T-cell (primary cell): ENCODE data around the gene MFSD2B. TPM values are rescaled to one million over a fixed set of nuclear protein-coding genes. Genes with fewer than 3 reads are reported as not detected.

Experiments
- ATAC-seq, 4 experiments: fragments of 200-7000 bp in 3 of 4; fragments of 150-1000 bp in 1 of 4; cut with Tn5 transposase; replicated peaks in 1 of 4; 1 replicate in 3 of 4; 2 replicates in 1 of 4; pipeline ENCODE4 v1.10.0; 2021; ENCODE audit warnings: moderate library complexity in 3 of 4, mild to moderate bottlenecking in 2 of 4, moderate number of reproducible peaks in 1 of 4
- CTCF ChIA-PET, 2 donors: fragments of 300-600 bp; sonication (Branson Sonifier 250); formaldehyde crosslinking; loops; one replicate each; lab custom pipeline; 2022; ENCODE audit warnings: antibody characterized with exemption in 2 of 2; lab: Charles Lee
- POLR2A ChIA-PET, 2 donors: fragments of 300-600 bp; sonication (Branson Sonifier 250); formaldehyde crosslinking; loops; one replicate each; lab custom pipeline; 2022; ENCODE audit warnings: antibody characterized with exemption in 2 of 2; lab: Charles Lee
- DNase-seq, 35 experiments: peaks; one replicate each; pipeline versions ENCODE4 v3.0.0 to v3.0.0-alpha.2; 2013 to 2023
- H3K27ac ChIP-seq: one replicate; pipeline ENCODE4 v1.5.1; 2013; ENCODE audit warnings: low read length
- H3K27me3 ChIP-seq, 2 experiments: replicated peaks in 1 of 2; 1 replicate in 1 of 2; 2 replicates in 1 of 2; pipeline versions ENCODE4 v1.6.1 to v1.7.0; 2013; ENCODE audit warnings: low read length in 1 of 2, mixed read lengths in 1 of 2; ENCODE audit not compliant: control insufficient read depth in 2 of 2, insufficient read depth in 2 of 2; ENCODE audit errors: extremely low read depth in 1 of 2
- H3K36me3 ChIP-seq, 2 donors: 1 replicate in 1 of 2; 2 replicates in 1 of 2; pipeline versions ENCODE4 v1.6.1 to v1.7.0; 2013; ENCODE audit warnings: low read length in 1 of 2; ENCODE audit not compliant: control insufficient read depth in 2 of 2, insufficient read depth in 1 of 2; ENCODE audit errors: extremely low read depth in 1 of 2
- H3K4me1 ChIP-seq, 2 experiments: 1 replicate in 1 of 2; 2 replicates in 1 of 2; pipeline versions ENCODE4 v1.6.1 to v1.7.0; 2013; ENCODE audit warnings: low read length in 2 of 2, mixed read lengths in 1 of 2; ENCODE audit not compliant: insufficient read depth in 2 of 2, control insufficient read depth in 1 of 2; ENCODE audit errors: extremely low read depth in 1 of 2
- H3K4me3 ChIP-seq, 2 donors: 1 replicate in 1 of 2; 2 replicates in 1 of 2; pipeline versions ENCODE4 v1.5.1 to v1.7.0; 2013; ENCODE audit warnings: mild to moderate bottlenecking in 2 of 2, low read length in 1 of 2, moderate library complexity in 1 of 2; ENCODE audit not compliant: control insufficient read depth in 1 of 2; ENCODE audit errors: extremely low read depth in 1 of 2
- H3K9me3 ChIP-seq: 2 replicates; pipeline ENCODE4 v1.7.0; 2013
- H3K27ac Mint-ChIP-seq, 2 donors: one replicate each; pipeline ENCODE4 v1.8.0; 2020 to 2021; ENCODE audit warnings: mild to moderate bottlenecking in 2 of 2, mixed read lengths in 2 of 2
- H3K27me3 Mint-ChIP-seq, 2 donors: one replicate each; pipeline ENCODE4 v1.8.0; 2021 to 2022; ENCODE audit warnings: mixed read lengths in 2 of 2
- H3K36me3 Mint-ChIP-seq: one replicate; pipeline ENCODE4 v1.8.0; 2021; ENCODE audit warnings: mixed read lengths
- H3K4me1 Mint-ChIP-seq, 3 donors: one replicate each; pipeline ENCODE4 v1.8.0; 2020 to 2022; ENCODE audit warnings: mixed read lengths in 3 of 3, mild to moderate bottlenecking in 1 of 3
- H3K4me3 Mint-ChIP-seq, 3 donors: one replicate each; pipeline ENCODE4 v1.8.0; 2020 to 2022; ENCODE audit warnings: mild to moderate bottlenecking in 3 of 3, mixed read lengths in 3 of 3, moderate library complexity in 3 of 3
- H3K9me3 Mint-ChIP-seq, 3 donors: one replicate each; pipeline ENCODE4 v1.8.0; 2020 to 2022; ENCODE audit warnings: mixed read lengths in 3 of 3
- WGBS: methylation state at CpG from one replicate; pipeline ENCODE4 v1.1.5; 2013; ENCODE audit warnings: missing lambda C conversion rate; ENCODE audit not compliant: insufficient coverage; 5-methylcytosine and 5-hydroxymethylcytosine counted together
- total RNA-seq, 35 experiments: library from RNA in 6 of 35; stranded (reverse) in 6 of 35; fragments of 120-200 nt in 1 of 35; gene quantifications; one replicate each; pipeline versions ENCODE4 v1.2.1 to v1.2.4 and lab custom pipeline; 2013 to 2026

The MFSD2B gene
- total RNA-seq, 5 donors from 2014 or later (not counting 1 experiment from before 2014, with no cell fraction given), result 0.19 to 0.29 (median 0.21) TPM; not detected in 2

DNA sequence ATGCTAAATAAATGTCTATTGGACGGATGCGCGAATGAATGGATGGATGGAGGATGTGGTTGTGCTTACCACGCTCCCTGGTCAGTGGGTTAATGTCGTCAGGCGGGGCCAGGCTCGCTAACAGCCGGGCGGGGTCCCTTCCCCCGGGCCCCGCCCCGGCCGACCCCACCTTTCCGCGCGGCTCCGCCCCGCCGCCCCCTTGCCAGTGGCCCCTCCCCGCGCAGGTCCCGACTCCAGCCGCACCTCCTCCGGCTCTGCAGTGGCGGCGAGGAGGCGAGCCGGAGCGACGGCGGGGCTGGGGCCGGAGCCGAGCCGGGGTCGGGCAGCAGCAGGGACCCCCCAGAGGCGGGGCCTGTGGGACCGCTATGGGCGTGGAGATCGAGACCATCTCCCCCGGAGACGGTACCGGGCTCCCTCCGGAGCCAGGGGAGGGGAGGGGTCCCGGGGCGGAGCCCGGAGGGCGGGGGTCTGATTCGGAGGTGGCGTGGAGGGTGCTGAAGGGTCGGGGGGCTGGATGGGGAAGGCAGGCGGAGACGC, 39.7 kb downstream of the MFSD2B start, which contains the start of gene FKBP1B:
Gene FKBP1B, plus strand, starts transcription at position 257 of the 537 bp plus-strand sequence. Its CDS starts 109 bp downstream, at position 366.
- Mint-ChIP-seq H3K4me1 (peaks cover 27 to 30% (median 29%) of the 10 kb centered on the region in 3 donors), H3K27me3 (peaks cover 3 to 5% of the 10 kb centered on the region in 2 donors), H3K4me3 (peak within 1 kb of the TSS in 1 of 3 donors; percentile 85), H3K27ac (no peak within 1 kb of the TSS), H3K9me3 (no peaks in the 10 kb centered on the region), H3K36me3 (no peaks in the 10 kb centered on the region)
- 1% methylated on average over 42 of the region's 52 CpGs for WGBS
- H3K9me3 ChIP-seq, result no peaks in the 10 kb centered on the region
- H3K4me3 ChIP-seq, result peak within 1 kb of the TSS; percentile 53 to 66
- ChIA-PET CTCF (interaction anchor here (0.8 to 1.2 kb wide), 5 partner anchors 27 to 225 kb away, joined by 3 to 4 read pairs (median 3); partner anchors contain the start of gene SF3B6 (in 1 of the 2)), POLR2A (interaction anchor here in 1 of 2 donors (1.1 kb wide), 1 partner anchor 27 kb away, joined by 3 read pairs; no protein-coding TSS in a partner anchor)
- peaks cover 2 to 36% of the 10 kb centered on the region in 2 experiments for H3K27me3 ChIP-seq
- ATAC-seq, result peak in 1 of 4 experiments; percentile 6
- no peak within 1 kb of the TSS for H3K27ac ChIP-seq
- no peaks in the 10 kb centered on the region for H3K36me3 ChIP-seq
- DNase-seq, result peak in 27 of 35 experiments; percentile 8 to 66 (median 28)
- H3K4me1 ChIP-seq, result peaks cover 8 to 23% of the 10 kb centered on the region in 2 experiments

- Histone ChIP-seq H3K27me3 (peaks cover 2 to 36% of the 10 kb centered on the region in 2 experiments), H3K4me3 (peak overlapping the region; percentile 53 to 66), H3K36me3 (no peaks in the 10 kb centered on the region), H3K27ac (no peak overlapping the region), H3K4me1 (peaks cover 8 to 23% of the 10 kb centered on the region in 2 experiments), H3K9me3 (no peaks in the 10 kb centered on the region)
- POLR2A ChIA-PET, result interaction anchor here (0.7 to 1.1 kb wide), 3 partner anchors 26 to 1366 kb away, joined by 3 to 4 read pairs (median 3); partner anchors contain the start of gene SF3B6 (in 1 of the 2)
- no peak for ATAC-seq
- Mint-ChIP-seq H3K36me3 (no peaks in the 10 kb centered on the region), H3K4me3 (peak overlapping the region in 1 of 3 donors; percentile 64), H3K4me1 (peaks cover 19 to 26% (median 24%) of the 10 kb centered on the region in 3 donors), H3K27ac (no peak overlapping the region), H3K27me3 (peaks cover 3 to 5% of the 10 kb centered on the region in 2 donors), H3K9me3 (no peaks in the 10 kb centered on the region)
- CTCF ChIA-PET, result interaction anchor here in 1 of 2 donors (1.0 kb wide), 1 partner anchor 226 kb away, joined by 3 read pairs; no protein-coding TSS in a partner anchor
- WGBS, result 11% methylated on average over 39 of the region's 47 CpGs
- DNase-seq, result peak in 10 of 35 experiments; percentile 4 to 29 (median 9)
Measured at GRCh38 chr2:24050041-24050979, 40.4 kb downstream of the MFSD2B start.

DNA sequence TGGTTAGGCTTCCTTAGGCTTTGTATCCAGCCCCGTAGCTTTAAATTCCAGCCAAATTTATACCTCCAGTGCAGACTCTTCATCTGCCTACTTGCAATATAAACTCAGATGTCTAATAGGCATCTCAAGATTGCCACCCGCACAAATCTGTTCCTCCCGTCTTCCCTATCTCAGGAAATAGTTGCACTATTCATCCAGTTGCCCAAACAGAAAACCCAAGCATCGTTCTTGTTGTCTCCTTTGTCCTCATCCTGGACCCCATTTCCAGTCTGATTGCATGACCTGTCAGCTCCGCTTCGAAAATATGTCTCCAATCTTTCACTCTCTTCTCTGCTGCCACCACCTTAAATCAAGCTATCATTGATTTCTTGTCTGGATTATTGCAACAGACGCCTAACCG, 41.9 kb downstream of the MFSD2B start:
- Histone ChIP-seq H3K9me3 (no peaks in the 10 kb centered on the region), H3K27me3 (peaks cover 2 to 36% of the 10 kb centered on the region in 2 experiments)
- ATAC-seq, result no peak

GRCh38 chr2:24052951-24053350, 43.1 kb downstream of the MFSD2B start:
- WGBS, result no CpG with 5 or more reads among the region's 1 CpG

More for the DNA sequence above, 41.9 kb downstream of the MFSD2B start:
- H3K4me1 Mint-ChIP-seq, result peaks cover 12 to 18% (median 16%) of the 10 kb centered on the region in 3 donors
- no peaks in the 10 kb centered on the region for H3K36me3 Mint-ChIP-seq
- no peaks in the 10 kb centered on the region for H3K36me3 ChIP-seq
- ChIA-PET CTCF (no interaction called here), POLR2A (interaction anchor here in 1 of 2 donors (0.5 kb wide), 1 partner anchor 48 kb away, joined by 3 read pairs; no protein-coding TSS in a partner anchor)
- no peak overlapping the region for H3K27ac ChIP-seq
- H3K27ac Mint-ChIP-seq, result no peak overlapping the region
- H3K4me3 Mint-ChIP-seq, result no peak overlapping the region
- no peak overlapping the region for H3K4me3 ChIP-seq
- no peaks in the 10 kb centered on the region for H3K9me3 Mint-ChIP-seq
- peaks cover 1 to 23% of the 10 kb centered on the region in 2 experiments for H3K4me1 ChIP-seq
- H3K27me3 Mint-ChIP-seq, result peaks cover 3 to 9% of the 10 kb centered on the region in 2 donors
- 88% methylated on average over 5 of the region's 8 CpGs for WGBS
- DNase-seq, result no peak

DNA sequence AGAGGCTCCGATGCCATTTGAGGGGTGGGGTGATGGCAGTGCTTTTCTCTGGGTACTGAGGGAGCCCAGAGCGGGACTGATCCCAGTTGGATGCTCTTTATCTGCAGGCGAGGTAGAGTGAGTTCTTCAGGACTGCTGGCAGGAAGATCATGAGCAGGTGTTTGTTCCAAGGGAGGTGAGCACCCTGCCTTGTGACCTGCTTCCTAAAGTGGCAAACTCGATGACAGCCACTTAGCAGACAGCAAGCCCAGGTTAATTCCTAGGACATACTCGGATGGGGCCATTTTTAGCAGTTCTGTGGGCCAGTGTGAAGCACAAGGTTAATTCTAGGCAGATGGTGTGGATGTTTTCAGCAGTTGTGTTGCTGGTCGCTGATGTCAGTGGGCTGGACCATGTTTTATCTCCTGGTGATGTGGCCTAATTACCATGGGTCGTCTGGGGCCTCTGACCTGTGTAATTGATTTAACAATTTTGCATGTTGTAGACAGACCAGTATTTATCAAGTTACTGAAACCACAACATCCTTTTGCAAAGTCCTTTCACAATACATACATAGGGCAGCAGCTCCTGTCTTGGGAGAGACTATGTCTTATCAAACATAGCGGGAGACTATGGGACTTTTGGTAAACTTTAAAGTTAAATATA, 44.6 kb downstream of the MFSD2B start:
- ChIA-PET POLR2A (no interaction called here), CTCF (no interaction called here)
- H3K27me3 Mint-ChIP-seq, result peaks cover 2 to 9% of the 10 kb centered on the region in 2 donors
- no peak overlapping the region for H3K27ac ChIP-seq
- H3K4me3 Mint-ChIP-seq, result no peak overlapping the region
- ATAC-seq (no peak), DNase-seq (no peak)
- H3K27ac Mint-ChIP-seq, result no peak overlapping the region
- peaks cover 0 to 23% of the 10 kb centered on the region in 2 experiments for H3K27me3 ChIP-seq
- no peaks in the 10 kb centered on the region for H3K9me3 ChIP-seq
- H3K4me1 Mint-ChIP-seq, result no peaks in the 10 kb centered on the region
- no peaks in the 10 kb centered on the region for H3K9me3 Mint-ChIP-seq
- peaks cover 0 to 9% of the 10 kb centered on the region in 2 experiments for H3K4me1 ChIP-seq
- no peaks in the 10 kb centered on the region for H3K36me3 ChIP-seq
- WGBS, result 89% methylated on average over 5 of the region's 8 CpGs
- H3K36me3 Mint-ChIP-seq, result no peaks in the 10 kb centered on the region
- H3K4me3 ChIP-seq, result no peak overlapping the region

More at GRCh38 chr2:24052951-24053350, 43.1 kb downstream of the MFSD2B start:
- no peak overlapping the region for H3K27ac Mint-ChIP-seq
- H3K9me3 ChIP-seq, result no peaks in the 10 kb centered on the region
- peaks cover under 1 to 7% (median 6%) of the 10 kb centered on the region in 3 donors for H3K4me1 Mint-ChIP-seq
- H3K4me3 Mint-ChIP-seq, result no peak overlapping the region
- no peak overlapping the region for H3K27ac ChIP-seq
- H3K36me3 Mint-ChIP-seq, result no peaks in the 10 kb centered on the region
- no peaks in the 10 kb centered on the region for H3K36me3 ChIP-seq
- ChIA-PET POLR2A (interaction anchor here in 1 of 2 donors (0.6 kb wide), 1 partner anchor 15 kb away, joined by 5 read pairs; no protein-coding TSS in a partner anchor), CTCF (interaction anchor here (0.6 to 1.0 kb wide), 3 partner anchors 25 to 155 kb away, joined by 3 to 4 read pairs (median 3); no protein-coding TSS in a partner anchor)
- peaks cover 2 to 33% of the 10 kb centered on the region in 2 experiments for H3K27me3 ChIP-seq
- no peak overlapping the region for H3K4me3 ChIP-seq
- peaks cover 0 to 17% of the 10 kb centered on the region in 2 experiments for H3K4me1 ChIP-seq
- peaks cover 3 to 9% of the 10 kb centered on the region in 2 donors for H3K27me3 Mint-ChIP-seq
- DNase-seq (no peak), ATAC-seq (no peak)
- H3K9me3 Mint-ChIP-seq, result no peaks in the 10 kb centered on the region
